H1 (cell line): ENCODE measurements around the gene GAR1. TPM values are rescaled to one million over a fixed set of nuclear protein-coding genes. Genes with fewer than 3 reads are reported as not detected.

ENCODE experiments used
- CTBP2 ChIP-seq: IDR thresholded peaks from 2 replicates; pipeline ENCODE4 v1.7.0; 2011; ENCODE audit warnings: borderline replicate concordance, mild to moderate bottlenecking, moderate library complexity, mixed read lengths, low read length; ENCODE audit not compliant: insufficient read depth, insufficient read length
- EGR1 ChIP-seq: IDR thresholded peaks from 2 replicates; pipeline ENCODE4 v1.6.1; 2011; ENCODE audit warnings: low read depth, low read length, borderline replicate concordance
- RNF2 ChIP-seq: fragments of 200-900, 300-1000 bp; sonication (generic); IDR thresholded peaks from 2 replicates; pipeline ENCODE4 v1.7.1; 2016; ENCODE audit warnings: borderline replicate concordance, low read depth, mild to moderate bottlenecking, antibody characterized with exemption, low read length; ENCODE audit not compliant: poor library complexity, severe bottlenecking; ENCODE audit errors: missing control alignments
- polyA plus RNA-seq, 7 experiments: library from polyadenylated mRNA; depleted of rRNA in 3 of 7; stranded (reverse) in 5 of 7; unstranded in 2 of 7; fragments of >200 nt in 5 of 7; fragments of 200-250 nt in 2 of 7; gene quantifications; 1 replicate in 5 of 7; 2 replicates in 1 of 7; 4 replicates in 1 of 7; pipeline versions ENCODE4 v1.2.1 to v1.2.3, GENCODE V29; 2011 to 2013; ENCODE audit warnings: missing spikeins in 2 of 7, mixed read lengths in 2 of 7
- total RNA-seq: library from RNA; stranded (reverse); fragmentation: NEBNext Ultra II Directional; extraction: Animal tissue kit (Norgen Biotek cat#: 25700); gene quantifications from 2 replicates; pipeline ENCODE4 v1.2.1, GENCODE V29; 2021

Gene GAR1
- total and polyA plus RNA-seq, 2 of the 8 experiments (the other 6 are each of a cell fraction or from before 2014, with no cell fraction given): 14.5 to 37.5 TPM

GRCh38 chr4:109820563-109820962 lies 5.0 kb downstream of the GAR1 start (continued):
- no peak for TF ChIP-seq CTBP2
- no peak for TF ChIP-seq RNF2
- no peak for TF ChIP-seq EGR1
